Nephron (organoid): ENCODE measurements around the gene ISCA1.
"Not testable (repeated sequence)": the region's sequence is repeated elsewhere in the genome, so short reads cannot be mapped to it uniquely, and the experiment has no call there.

ENCODE experiments used
- H3K27ac Mint-ChIP-seq, 3 experiments: 2 replicates each; pipeline ENCODE4 v1.8.0; 2020; ENCODE audit warnings: mixed read lengths in 3 of 3, mild to moderate bottlenecking in 2 of 3, moderate library complexity in 1 of 3
- H3K27me3 Mint-ChIP-seq: 2 replicates; pipeline ENCODE4 v1.8.0; 2021; ENCODE audit warnings: low read depth, mild to moderate bottlenecking, moderate library complexity, mixed read lengths
- H3K36me3 Mint-ChIP-seq: 2 replicates; pipeline ENCODE4 v1.8.0; 2020; ENCODE audit warnings: low read depth, mixed read lengths
- H3K4me1 Mint-ChIP-seq: 2 replicates; pipeline ENCODE4 v1.8.0; 2020; ENCODE audit warnings: mixed read lengths
- H3K4me3 Mint-ChIP-seq, 3 experiments: 2 replicates each; pipeline ENCODE4 v1.8.0; 2020; ENCODE audit warnings: mild to moderate bottlenecking in 3 of 3, mixed read lengths in 3 of 3, moderate library complexity in 2 of 3
- H3K9me3 Mint-ChIP-seq: 2 replicates; pipeline ENCODE4 v1.8.0; 2020; ENCODE audit warnings: mixed read lengths
- CTCF ChIP-seq, 3 experiments: fragments of 200-600 bp; sonication (generic); IDR thresholded peaks; one replicate each; pipeline ENCODE4 v1.5.0; 2021; ENCODE audit warnings: antibody characterized with exemption in 3 of 3; ENCODE audit not compliant: unreplicated experiment in 3 of 3

The ISCA1 gene

GRCh38 chr9:86324308-86324707 is 42.0 kb upstream of the ISCA1 start:
- Mint-ChIP-seq H3K27ac (no peak overlapping the region), H3K36me3 (peaks cover 72% of the 10 kb centered on the region), H3K4me3 (no peak overlapping the region), H3K27me3 (no peaks in the 10 kb centered on the region), H3K4me1 (no peaks in the 10 kb centered on the region), H3K9me3 (no peaks in the 10 kb centered on the region)
- no peak for TF ChIP-seq CTCF (IDR thresholded peaks at IDR 0.05; ENCODE audit: unreplicated experiment in 3 of 3)

DNA sequence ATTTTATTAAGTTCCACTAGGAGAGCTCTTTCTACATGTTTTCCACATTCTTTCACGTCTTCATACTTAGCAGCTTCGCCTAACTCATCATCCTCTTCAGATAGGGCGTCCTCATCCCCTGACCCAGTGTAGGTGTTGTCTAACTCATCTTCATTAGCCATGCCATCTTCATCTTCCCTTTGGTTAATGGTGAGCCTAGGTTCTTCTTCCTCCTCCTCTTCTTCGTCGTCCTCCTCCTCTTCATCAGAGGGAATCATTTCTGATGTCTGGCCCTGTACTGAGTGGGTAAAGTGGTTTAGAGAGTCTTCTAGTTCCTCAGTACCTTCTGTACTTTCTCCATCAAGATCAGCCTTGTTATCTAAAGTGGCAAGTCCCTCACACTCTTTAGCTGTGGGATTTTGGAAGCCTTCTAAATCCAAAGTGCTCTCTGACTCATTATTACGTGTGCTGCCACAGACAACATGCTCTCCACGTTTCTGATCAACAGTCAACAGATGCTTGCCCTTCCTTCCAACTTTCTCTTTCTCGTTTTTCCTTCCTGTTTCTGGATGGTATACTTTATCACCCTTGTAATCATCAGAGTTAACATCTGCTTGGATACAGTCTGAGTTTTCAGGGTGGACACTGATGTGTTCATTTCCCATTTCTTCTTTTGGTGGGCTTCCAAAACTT is 40.8 kb upstream of the ISCA1 start:
- Mint-ChIP-seq H3K36me3 (peaks cover 83% of the 10 kb centered on the region), H3K9me3 (no peaks in the 10 kb centered on the region), H3K4me1 (no peaks in the 10 kb centered on the region), H3K27ac (no peak overlapping the region), H3K4me3 (no peak overlapping the region), H3K27me3 (no peaks in the 10 kb centered on the region)
- TF ChIP-seq CTCF (IDR thresholded peaks at IDR 0.05; ENCODE audit: unreplicated experiment in 3 of 3): no peak

DNA sequence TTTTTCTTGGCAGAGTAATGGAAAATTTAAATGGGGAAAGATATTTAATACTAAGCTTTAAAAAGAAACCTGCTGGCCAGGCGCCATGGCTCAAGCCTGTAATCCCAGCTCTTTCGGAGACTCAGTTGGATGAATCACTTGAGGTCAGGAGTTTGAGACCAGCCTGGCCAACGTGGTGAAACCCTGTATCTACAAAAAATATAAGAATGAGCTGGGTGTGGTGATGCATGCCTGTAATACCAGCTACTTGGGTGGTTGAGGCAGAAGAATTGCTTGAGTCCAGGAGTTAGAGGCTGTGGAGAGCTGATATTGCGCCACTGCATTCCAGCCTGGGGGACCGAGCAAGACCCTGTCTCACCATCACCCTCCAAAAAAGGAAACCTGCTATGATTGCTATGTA is 39.0 kb upstream of the ISCA1 start:
- H3K36me3 Mint-ChIP-seq: peaks cover 79% of the 10 kb centered on the region
- H3K4me3 Mint-ChIP-seq: no peak overlapping the region
- H3K27ac Mint-ChIP-seq: no peak overlapping the region
- no peaks in the 10 kb centered on the region for H3K9me3 Mint-ChIP-seq
- no peaks in the 10 kb centered on the region for H3K27me3 Mint-ChIP-seq
- TF ChIP-seq CTCF (IDR thresholded peaks at IDR 0.05; ENCODE audit: unreplicated experiment in 3 of 3): no peak
- H3K4me1 Mint-ChIP-seq: no peaks in the 10 kb centered on the region

- Mint-ChIP-seq H3K4me1 (no peaks in the 10 kb centered on the region), H3K4me3 (no peak overlapping the region), H3K27me3 (no peaks in the 10 kb centered on the region), H3K27ac (no peak overlapping the region), H3K9me3 (no peaks in the 10 kb centered on the region), H3K36me3 (peaks cover 85% of the 10 kb centered on the region)
- no peak for TF ChIP-seq CTCF (IDR thresholded peaks at IDR 0.05; ENCODE audit: unreplicated experiment in 3 of 3)
Observed at GRCh38 chr9:86318187-86318586, 35.8 kb upstream of the ISCA1 start.

DNA sequence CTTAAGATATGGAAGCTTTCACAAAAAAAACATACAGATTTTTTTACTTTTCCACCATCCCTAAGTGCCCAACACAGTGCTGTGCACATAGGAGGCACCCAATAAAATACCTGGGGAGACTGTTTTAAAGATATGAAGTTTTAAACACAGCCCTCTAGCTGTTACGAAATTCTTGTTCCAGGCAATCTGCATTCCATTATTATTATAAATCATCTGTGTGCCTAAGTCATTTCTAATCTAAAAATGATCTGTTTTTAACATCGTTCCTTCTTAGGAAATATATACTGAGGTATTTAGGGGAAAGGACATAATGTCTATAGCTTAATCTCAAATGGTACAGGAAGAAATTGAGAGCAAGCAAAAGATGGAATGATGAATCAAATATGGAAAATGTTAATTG is 32.7 kb upstream of the ISCA1 start:
- Mint-ChIP-seq H3K27ac (no peak overlapping the region), H3K4me3 (no peak overlapping the region), H3K9me3 (peaks cover 5% of the 10 kb centered on the region), H3K4me1 (no peaks in the 10 kb centered on the region), H3K36me3 (peaks cover 84% of the 10 kb centered on the region), H3K27me3 (no peaks in the 10 kb centered on the region)
- TF ChIP-seq CTCF (IDR thresholded peaks at IDR 0.05; ENCODE audit: unreplicated experiment in 3 of 3): no peak

DNA sequence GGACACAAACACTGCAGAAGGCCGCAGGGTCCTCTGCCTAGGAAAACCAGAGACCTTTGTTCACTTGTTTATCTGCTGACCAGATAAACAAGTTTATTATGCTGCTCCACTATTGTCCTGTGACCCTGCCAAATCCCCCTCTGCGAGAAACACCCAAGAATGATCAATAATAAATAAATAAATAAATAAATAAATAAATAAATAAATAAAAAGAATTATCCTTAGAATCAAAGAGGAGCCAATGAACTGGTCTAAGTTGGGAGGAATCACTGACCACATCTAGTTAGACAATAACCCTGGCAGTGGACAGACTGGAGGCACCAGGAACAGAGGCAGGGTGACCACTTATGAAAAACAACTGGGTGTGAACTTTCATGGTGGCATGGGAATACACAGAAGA is 30.6 kb upstream of the ISCA1 start:
- not testable (repeated sequence) for H3K4me3 Mint-ChIP-seq, H3K27me3 Mint-ChIP-seq, H3K4me1 Mint-ChIP-seq, H3K9me3 Mint-ChIP-seq, H3K27ac Mint-ChIP-seq
- H3K36me3 Mint-ChIP-seq: peaks cover 83% of the 10 kb centered on the region
